H1 (cell line): ENCODE results near the gene CYLD.

Experiments used
- CBX5 ChIP-seq: fragments of 300-800, 300-1000 bp; sonication (generic); IDR thresholded peaks from 2 replicates; pipeline ENCODE4 v1.7.1; 2016; ENCODE audit warnings: antibody characterized with exemption, low read length, low read depth
- EP300 ChIP-seq, 2 experiments: IDR thresholded peaks; 1 replicate in 1 of 2; 2 replicates in 1 of 2; pipeline ENCODE4 v1.6.1; 2011 to 2012; ENCODE audit warnings: low read depth in 2 of 2, low read length in 2 of 2, mild to moderate bottlenecking in 2 of 2, borderline replicate concordance in 1 of 2, inconsistent platforms in 1 of 2, moderate library complexity in 1 of 2
- EZH2 ChIP-seq: fragments of 200-600 bp; sonication (generic); IDR thresholded peaks from 2 replicates; pipeline ENCODE4 v1.7.1; 2012; ENCODE audit warnings: low read depth, mild to moderate bottlenecking, moderate library complexity, low read length, inconsistent platforms; ENCODE audit not compliant: severe bottlenecking
- HDAC2 ChIP-seq, 2 experiments: fragments of 300-600 bp in 1 of 2; sonication (generic) in 1 of 2; IDR thresholded peaks; 2 replicates each; pipeline ENCODE4 v1.6.1; 2011 to 2012; ENCODE audit warnings: low read depth in 2 of 2, low read length in 2 of 2, mild to moderate bottlenecking in 2 of 2, moderate library complexity in 2 of 2, borderline replicate concordance in 1 of 2, inconsistent platforms in 1 of 2
- JUND ChIP-seq: IDR thresholded peaks from 2 replicates; pipeline ENCODE4 v1.6.1; 2011; ENCODE audit warnings: mild to moderate bottlenecking, improper control_type of control experiment, low read length
- NRF1 ChIP-seq: IDR thresholded peaks from 2 replicates; pipeline ENCODE4 v1.6.1; 2011; ENCODE audit warnings: mild to moderate bottlenecking, low read depth, low read length, improper control_type of control experiment
- TCF12 ChIP-seq: IDR thresholded peaks from 2 replicates; pipeline ENCODE4 v1.6.1; 2011; ENCODE audit warnings: low read depth, mild to moderate bottlenecking, low read length
- TF ChIP-seq, protein P1 (sequence below), 3 experiments: IDR thresholded peaks; 1 replicate in 2 of 3; 2 replicates in 1 of 3; pipeline versions ENCODE4 v1.5.1 to v1.6.1; 2011; ENCODE audit warnings: low read length in 3 of 3, mild to moderate bottlenecking in 3 of 3, inconsistent platforms in 2 of 3, low read depth in 1 of 3, moderate library complexity in 1 of 3; ENCODE audit not compliant: insufficient read depth in 1 of 3; ENCODE audit errors: control extremely low read depth in 1 of 3

DNA sequence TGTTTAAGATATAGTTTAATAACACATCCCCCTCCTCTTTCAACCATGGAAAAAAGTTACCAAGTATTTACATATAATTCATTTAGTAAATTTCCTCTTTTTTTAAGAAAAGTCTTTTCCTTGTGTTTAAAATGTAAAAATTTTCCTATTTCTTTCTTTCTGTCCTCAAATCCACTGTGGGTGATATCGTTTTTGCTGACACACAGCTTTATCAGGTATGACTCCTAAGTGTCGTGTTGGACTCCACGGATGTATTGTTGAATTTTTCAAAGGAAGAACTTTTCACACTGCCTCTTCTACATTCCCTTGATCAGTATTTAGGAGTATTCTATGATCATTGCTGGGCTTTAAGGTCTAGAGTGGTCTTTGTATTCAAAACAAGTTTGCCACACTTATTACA, 33.1 kb downstream of the CYLD start:
- no peak for TF ChIP-seq CBX5
- no peak for TF ChIP-seq HDAC2 (IDR thresholded peaks at IDR 0.05; ENCODE audit: borderline replicate concordance in 1 of 2, low read depth in 2 of 2, low read length in 2 of 2)
- TF ChIP-seq, protein P1, sequence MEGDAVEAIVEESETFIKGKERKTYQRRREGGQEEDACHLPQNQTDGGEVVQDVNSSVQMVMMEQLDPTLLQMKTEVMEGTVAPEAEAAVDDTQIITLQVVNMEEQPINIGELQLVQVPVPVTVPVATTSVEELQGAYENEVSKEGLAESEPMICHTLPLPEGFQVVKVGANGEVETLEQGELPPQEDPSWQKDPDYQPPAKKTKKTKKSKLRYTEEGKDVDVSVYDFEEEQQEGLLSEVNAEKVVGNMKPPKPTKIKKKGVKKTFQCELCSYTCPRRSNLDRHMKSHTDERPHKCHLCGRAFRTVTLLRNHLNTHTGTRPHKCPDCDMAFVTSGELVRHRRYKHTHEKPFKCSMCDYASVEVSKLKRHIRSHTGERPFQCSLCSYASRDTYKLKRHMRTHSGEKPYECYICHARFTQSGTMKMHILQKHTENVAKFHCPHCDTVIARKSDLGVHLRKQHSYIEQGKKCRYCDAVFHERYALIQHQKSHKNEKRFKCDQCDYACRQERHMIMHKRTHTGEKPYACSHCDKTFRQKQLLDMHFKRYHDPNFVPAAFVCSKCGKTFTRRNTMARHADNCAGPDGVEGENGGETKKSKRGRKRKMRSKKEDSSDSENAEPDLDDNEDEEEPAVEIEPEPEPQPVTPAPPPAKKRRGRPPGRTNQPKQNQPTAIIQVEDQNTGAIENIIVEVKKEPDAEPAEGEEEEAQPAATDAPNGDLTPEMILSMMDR (IDR thresholded peaks at IDR 0.05; ENCODE audit: control extremely low read depth in 1 of 3, insufficient read depth in 1 of 3, low read depth in 1 of 3, low read length in 3 of 3): no peak
- no peak for TF ChIP-seq JUND
- TF ChIP-seq EP300 (IDR thresholded peaks at IDR 0.05; ENCODE audit: borderline replicate concordance in 1 of 2, low read depth in 2 of 2, low read length in 2 of 2): no peak
- no peak for TF ChIP-seq EZH2
- TF ChIP-seq TCF12: no peak
- TF ChIP-seq NRF1: no peak
